M059J (cell line): ENCODE measurements around the gene BMI1. TPM values are rescaled to one million over a fixed set of nuclear protein-coding genes. Genes with fewer than 3 reads are reported as not detected.
"Not testable (repeated sequence)": the region's sequence is repeated elsewhere in the genome, so short reads cannot be mapped to it uniquely, and the experiment has no call there.

Experiments
- DNase-seq: peaks from one replicate; pipeline ENCODE4 v3.0.0-alpha.2; 2012; ENCODE audit warnings: low read depth
- total RNA-seq: library from RNA; depleted of rRNA; stranded (reverse); fragments of >200 nt; shearing (Covaris generic); gene quantifications from 2 replicates; pipeline ENCODE4 v1.2.3, GENCODE V29; 2014; rRNA removed

BMI1 gene
- 34.2 and 34.4 TPM in 2 replicates for total RNA-seq

- peak; percentile 57 for DNase-seq
Observed at GRCh38 chr10:22320591-22321155, at the start of gene BMI1. TSS of gene BMI1 (plus strand) at chr10:22321099. CDS start at chr10:22326450, 5,351 bp downstream.

- peak; percentile 7 for DNase-seq
Observed at GRCh38 chr10:22271786-22272185, 49.1 kb upstream of the BMI1 start.

GRCh38 chr10:22278441-22278782 lies 42.5 kb upstream of the BMI1 start:
- no peak for DNase-seq

GRCh38 chr10:22280078-22280477 lies 40.8 kb upstream of the BMI1 start:
- DNase-seq, result no peak

- DNase-seq, result no peak
Observed at GRCh38 chr10:22285130-22285529, 35.8 kb upstream of the BMI1 start.

GRCh38 chr10:22293747-22294404 lies 27.0 kb upstream of the BMI1 start:
- DNase-seq, result no peak

- DNase-seq, result no peak
Observed at GRCh38 chr10:22294694-22295093, 26.2 kb upstream of the BMI1 start.

- no peak for DNase-seq
Observed at GRCh38 chr10:22301193-22301592, 19.7 kb upstream of the BMI1 start.

- no peak for DNase-seq
Observed at GRCh38 chr10:22303461-22303860, 17.4 kb upstream of the BMI1 start.

- no peak for DNase-seq
Observed at GRCh38 chr10:22305721-22306120, 15.2 kb upstream of the BMI1 start.

- peak; percentile 8 for DNase-seq
Observed at GRCh38 chr10:22308390-22308789, 12.5 kb upstream of the BMI1 start.

- no peak for DNase-seq
Observed at GRCh38 chr10:22309180-22310000, 11.5 kb upstream of the BMI1 start.

GRCh38 chr10:22310012-22310411 lies 10.9 kb upstream of the BMI1 start:
- not testable (repeated sequence) for DNase-seq

- DNase-seq, result no peak
Observed at GRCh38 chr10:22310928-22311327, 10.0 kb upstream of the BMI1 start.

- no peak for DNase-seq
Observed at GRCh38 chr10:22314852-22315251, 6.0 kb upstream of the BMI1 start.

- DNase-seq, result no peak
Observed at GRCh38 chr10:22315455-22316285, 5.2 kb upstream of the BMI1 start.

GRCh38 chr10:22316286-22317075 lies 4.4 kb upstream of the BMI1 start, which contains the start of gene COMMD3:
TSS of gene COMMD3 (plus strand) at chr10:22316388. CDS start at chr10:22316418, 30 bp downstream.
- peak; percentile 68 for DNase-seq

- DNase-seq, result no peak
Observed at GRCh38 chr10:22317076-22317370, 3.9 kb upstream of the BMI1 start.

GRCh38 chr10:22317771-22318565 lies 2.9 kb upstream of the BMI1 start:
- no peak for DNase-seq

- no peak for DNase-seq
Observed at GRCh38 chr10:22318772-22319171, 2.1 kb upstream of the BMI1 start.
